Activated naive CD4-positive, alpha-beta T cell treated with anti-CD3 and anti-CD28 coated beads for 36 hours (primary cell): ENCODE results near the gene NUDT17. TPM values are rescaled to one million over a fixed set of nuclear protein-coding genes. Genes with fewer than 3 reads are reported as not detected.
A peak's percentile ranks its signal among the peaks of the same experiment; 100 is the strongest.

Experiments
- CTCF ChIA-PET: fragments of 350-600 bp; sonication (Branson Sonifier 250); formaldehyde crosslinking; loops from one replicate; lab custom pipeline; 2021; ENCODE audit warnings: antibody characterized with exemption; lab: Charles Lee
- DNase-seq: peaks from one replicate; pipeline ENCODE4 v3.0.0-alpha.2; 2020
- H3K27ac Mint-ChIP-seq: one replicate; pipeline ENCODE4 v1.8.0; 2021; ENCODE audit warnings: mild to moderate bottlenecking, mixed read lengths
- H3K27me3 Mint-ChIP-seq: one replicate; pipeline ENCODE4 v1.8.0; 2021; ENCODE audit warnings: low read depth, mixed read lengths
- H3K36me3 Mint-ChIP-seq: one replicate; pipeline ENCODE4 v1.8.0; 2021; ENCODE audit warnings: low read depth, mixed read lengths
- H3K4me1 Mint-ChIP-seq: one replicate; pipeline ENCODE4 v1.8.0; 2021; ENCODE audit warnings: low read depth, mixed read lengths
- H3K4me3 Mint-ChIP-seq: one replicate; pipeline ENCODE4 v1.8.0; 2021; ENCODE audit warnings: mild to moderate bottlenecking, moderate library complexity, mixed read lengths
- H3K9me3 Mint-ChIP-seq: one replicate; pipeline ENCODE4 v1.8.0; 2021; ENCODE audit warnings: mixed read lengths
- intact Hi-C: fragments of 100-400 bp; cut with micrococcal nuclease; formaldehyde crosslinking; loops from one replicate; pipeline ENCODE4 v1.15.1; 2023
- total RNA-seq, 2 experiments: library from RNA; stranded (reverse); gene quantifications; one replicate each; pipeline ENCODE4 v1.2.3, GENCODE V29; 2021

Gene NUDT17
- total RNA-seq, 2 experiments from 2014 or later: 3.2 to 3.4 TPM

DNA sequence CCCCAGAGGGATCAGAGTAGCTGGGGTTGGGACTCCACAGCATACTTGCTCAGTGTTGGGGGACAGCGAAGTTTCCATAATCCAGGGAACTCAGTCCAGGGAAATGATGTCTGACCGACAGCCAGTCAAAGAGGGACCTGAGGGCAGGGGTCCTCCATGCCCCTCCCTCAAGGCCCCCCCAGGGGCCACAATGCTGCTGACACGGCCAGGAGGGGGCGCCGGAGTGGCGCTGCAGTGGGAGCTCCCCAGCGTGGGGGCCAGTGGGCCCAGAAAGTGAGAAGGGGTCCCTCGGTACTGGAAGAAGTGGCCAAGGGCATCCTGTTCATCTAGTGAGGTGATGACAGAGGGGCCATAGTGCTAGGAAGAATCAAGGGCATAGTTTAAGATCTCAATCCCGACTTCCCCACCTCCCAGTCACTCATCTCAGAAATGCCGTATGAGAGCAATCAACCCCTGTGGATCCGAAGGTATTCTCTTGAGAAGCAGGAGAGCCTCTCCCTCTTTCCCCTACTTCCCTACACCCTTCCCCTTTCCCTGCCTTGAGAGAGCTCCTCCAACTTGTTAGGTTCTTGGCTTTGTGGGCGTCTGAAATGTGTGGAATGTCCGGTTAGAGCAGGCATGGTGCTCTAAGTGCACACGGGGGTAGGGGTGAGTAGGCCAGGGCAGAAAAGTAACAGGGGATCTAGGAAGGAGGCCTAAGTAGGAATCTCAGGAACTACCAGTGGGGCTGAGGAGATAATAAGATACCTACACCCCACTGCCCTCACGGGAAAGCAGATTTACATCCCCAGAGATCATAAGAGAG, 4.1 kb downstream of the NUDT17 start:
- Mint-ChIP-seq H3K36me3 (peaks cover 10% of the 10 kb centered on the region), H3K4me3 (no peak overlapping the region), H3K27me3 (no peaks in the 10 kb centered on the region), H3K9me3 (no peaks in the 10 kb centered on the region), H3K27ac (no peak overlapping the region), H3K4me1 (peaks cover 17% of the 10 kb centered on the region)
- no peak for DNase-seq
- intact Hi-C loops: no loop called here
- CTCF ChIA-PET: interaction anchor here (0.7 to 8.7 kb wide), 9 partner anchors 8 to 140 kb away, joined by 3 to 141 read pairs (median 4); partner anchors contain the start of genes ITGA10 and PIAS3

DNA sequence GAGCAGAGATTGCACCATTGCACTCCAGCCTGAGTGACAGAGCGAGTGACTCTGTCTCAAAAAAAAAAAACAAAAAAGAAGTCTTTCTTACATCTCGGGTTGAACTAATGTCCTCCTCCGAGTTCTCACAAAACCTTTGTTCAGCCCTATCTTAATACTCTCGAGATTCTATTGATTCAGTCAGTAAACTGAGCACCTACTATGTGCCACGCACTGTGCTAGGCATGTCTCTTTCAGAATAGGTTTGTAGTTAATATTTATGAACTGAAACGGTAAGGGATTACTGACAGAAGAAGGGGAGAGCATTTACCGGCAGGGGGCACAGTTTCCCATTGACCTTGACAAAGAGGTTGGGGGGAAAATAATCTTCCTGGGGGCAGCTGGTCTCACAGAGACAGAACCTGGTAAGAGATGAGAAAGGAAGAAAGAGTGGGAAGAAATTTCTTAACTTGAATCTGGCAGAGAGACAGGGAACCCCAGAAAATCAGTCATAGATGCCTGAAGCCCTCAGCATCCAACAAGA, 10.1 kb downstream of the NUDT17 start:
- no peak overlapping the region for H3K4me3 Mint-ChIP-seq
- intact Hi-C loops: no loop called here
- DNase-seq: no peak
- H3K27ac Mint-ChIP-seq: no peak overlapping the region
- peaks cover 13% of the 10 kb centered on the region for H3K4me1 Mint-ChIP-seq
- CTCF ChIA-PET: interaction anchor here (0.7 to 1.7 kb wide), 2 partner anchors 10 to 161 kb away, joined by 4 to 6 read pairs; partner anchors contain the start of gene NUDT17
- H3K9me3 Mint-ChIP-seq: peaks cover 2% of the 10 kb centered on the region
- H3K27me3 Mint-ChIP-seq: no peaks in the 10 kb centered on the region
- peaks cover 14% of the 10 kb centered on the region for H3K36me3 Mint-ChIP-seq

DNA sequence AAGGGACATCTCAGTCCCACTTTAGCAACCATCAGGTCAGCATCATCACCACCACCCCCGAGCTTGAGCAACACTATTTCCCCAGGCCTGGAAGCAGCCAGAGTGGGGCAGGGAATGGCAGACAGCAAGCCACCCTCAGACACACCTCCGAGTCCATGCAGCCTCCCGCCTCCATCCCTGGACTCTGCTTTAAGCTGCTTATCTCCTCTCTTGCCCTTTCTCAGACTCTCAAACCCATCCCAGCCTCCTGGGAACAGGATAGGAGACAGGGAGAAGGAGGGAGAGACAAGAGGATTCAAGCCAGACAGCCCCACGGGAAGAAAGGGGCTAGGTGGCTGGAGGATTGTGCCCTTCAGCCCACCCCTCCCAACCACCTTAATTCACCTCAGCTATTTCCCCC, 11.7 kb downstream of the NUDT17 start:
- intact Hi-C loops: no loop called here
- CTCF ChIA-PET: interaction anchor here (0.6 to 9.7 kb wide), 5 partner anchors 10 to 165 kb away, joined by 3 to 116 read pairs (median 4); partner anchors contain the start of genes ANKRD34A, HJV, NUDT17 and POLR3GL
- Mint-ChIP-seq H3K4me1 (peaks cover 9% of the 10 kb centered on the region), H3K9me3 (peaks cover 2% of the 10 kb centered on the region), H3K27ac (no peak overlapping the region), H3K4me3 (no peak overlapping the region), H3K36me3 (peaks cover 9% of the 10 kb centered on the region), H3K27me3 (no peaks in the 10 kb centered on the region)
- DNase-seq: no peak

DNA sequence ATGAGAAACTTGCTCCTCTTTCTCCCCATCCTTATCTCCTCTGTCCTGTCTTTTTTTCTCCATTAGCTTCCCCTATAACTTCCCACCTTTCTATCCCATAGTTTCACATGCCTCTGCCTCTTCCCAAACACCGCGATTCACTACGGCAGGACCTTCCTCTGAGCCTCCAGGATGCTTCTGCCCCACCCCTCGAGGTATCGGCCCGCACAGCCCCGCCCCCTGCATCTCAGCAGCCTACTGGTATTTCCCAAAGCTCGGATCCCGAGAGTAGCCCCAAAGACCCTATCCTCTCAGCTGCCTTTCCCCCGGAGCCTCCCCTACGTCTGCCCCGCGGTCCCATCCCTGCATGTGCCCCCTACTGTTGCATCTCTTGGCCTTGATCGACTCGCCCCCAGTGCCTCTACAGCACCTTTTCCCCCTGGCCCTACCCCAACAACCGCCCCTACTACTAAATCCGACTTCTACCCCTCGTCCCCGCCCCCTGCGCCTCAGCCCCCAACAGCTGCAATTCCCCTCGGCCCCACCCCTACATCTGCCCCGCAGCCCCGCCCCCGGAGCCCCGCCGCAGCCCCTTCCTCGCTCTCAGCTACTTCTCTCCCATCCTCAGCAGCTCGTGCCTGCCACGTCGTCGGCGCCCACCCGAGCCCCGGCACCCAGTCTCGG, 12.9 kb downstream of the NUDT17 start:
- Mint-ChIP-seq H3K36me3 (peaks cover 7% of the 10 kb centered on the region), H3K4me1 (peaks cover 9% of the 10 kb centered on the region), H3K27me3 (no peaks in the 10 kb centered on the region), H3K9me3 (peaks cover 2% of the 10 kb centered on the region), H3K27ac (peak overlapping the region; percentile 75), H3K4me3 (peak overlapping the region; percentile 87)
- CTCF ChIA-PET: interaction anchor here (0.5 to 9.7 kb wide), 13 partner anchors 8 to 164 kb away, joined by 3 to 116 read pairs (median 4); partner anchors contain the start of genes ANKRD34A, HJV, LIX1L and NUDT17
- peak; percentile 66 for DNase-seq
- intact Hi-C loops: loop anchor here (1.0 to 2.0 kb wide), 2 partner anchors 26 to 100 kb away; partner anchors contain the start of genes ANKRD35 and LIX1L

DNA sequence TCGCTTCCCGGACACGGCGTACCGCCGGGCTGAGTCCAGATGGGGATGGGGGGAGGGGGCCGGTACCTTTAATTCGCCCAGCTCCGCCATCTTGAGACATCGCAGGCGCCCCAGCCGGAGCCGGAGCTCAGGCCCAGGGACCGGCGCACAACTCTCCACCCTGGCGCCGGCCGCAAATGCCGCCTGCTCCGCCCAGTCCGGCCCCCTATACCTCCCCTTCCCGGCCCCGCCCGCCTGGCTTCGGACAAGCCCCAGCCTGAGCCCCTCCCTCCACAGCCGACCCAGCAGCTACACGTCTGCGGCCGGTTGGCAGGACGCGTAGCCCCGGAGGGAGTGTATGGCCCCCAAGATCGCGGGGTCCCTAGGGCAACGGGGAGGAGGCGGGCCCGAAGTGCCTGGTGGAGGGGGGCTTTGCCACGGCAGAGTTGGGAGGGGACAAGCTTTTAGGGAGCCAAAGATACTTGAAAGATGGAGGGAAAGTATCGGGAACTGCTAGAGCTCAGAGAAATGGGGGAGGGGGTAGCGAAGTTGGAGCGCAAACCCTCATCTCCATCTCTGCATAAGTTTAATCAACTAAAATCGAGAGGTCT, 13.6 kb downstream of the NUDT17 start, which contains the start of gene PIAS3:
Gene PIAS3 (minus strand): TSS at position 181 of the 590 bp plus-strand sequence. CDS start 91 bp downstream, at position 90.
- peaks cover 2% of the 10 kb centered on the region for H3K9me3 Mint-ChIP-seq
- peak within 1 kb of the TSS; percentile 83 for H3K27ac Mint-ChIP-seq
- H3K27me3 Mint-ChIP-seq: no peaks in the 10 kb centered on the region
- peaks cover 9% of the 10 kb centered on the region for H3K4me1 Mint-ChIP-seq
- CTCF ChIA-PET: interaction anchor here (0.7 to 9.7 kb wide), 16 partner anchors 12 to 177 kb away, joined by 3 to 116 read pairs (median 4); partner anchors contain the start of genes ANKRD34A, HJV, LIX1L and NUDT17
- intact Hi-C loops: loop anchor here (1.0 to 2.0 kb wide), 6 partner anchors 8 to 99 kb away; partner anchors contain the start of genes ANKRD35, LIX1L and PEX11B
- peaks cover 6% of the 10 kb centered on the region for H3K36me3 Mint-ChIP-seq
- peak within 1 kb of the TSS; percentile 87 for H3K4me3 Mint-ChIP-seq
- DNase-seq: peak; percentile 84

DNA sequence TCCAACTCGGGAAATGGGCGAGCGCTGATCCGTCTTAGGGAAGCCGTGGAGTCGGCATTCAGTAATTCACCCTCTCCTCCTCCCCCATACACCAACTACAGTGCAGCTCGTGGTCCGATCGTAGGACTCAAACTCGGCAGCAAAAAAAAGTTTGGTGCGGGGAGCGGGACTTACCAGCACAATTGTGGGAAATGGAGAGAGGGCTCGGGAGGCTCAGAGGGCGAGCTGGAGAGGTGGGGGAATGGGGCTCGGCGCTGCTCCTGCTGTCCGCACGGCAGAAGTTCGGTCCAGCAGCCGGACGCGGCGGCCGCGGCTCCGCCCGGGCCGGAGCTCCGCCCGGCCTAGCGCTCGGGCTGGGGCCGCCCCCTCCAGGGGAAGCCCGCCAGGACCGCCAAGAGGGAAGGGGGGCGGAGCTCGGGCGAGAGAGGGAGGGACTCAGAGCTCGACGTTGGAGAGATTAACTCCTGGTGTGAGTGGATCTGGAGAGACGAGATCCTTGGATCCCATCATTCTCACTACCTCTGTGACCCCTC, 14.1 kb downstream of the NUDT17 start:
- peak overlapping the region; percentile 83 for H3K27ac Mint-ChIP-seq
- peaks cover 2% of the 10 kb centered on the region for H3K9me3 Mint-ChIP-seq
- peak; percentile 83 for DNase-seq
- peaks cover 3% of the 10 kb centered on the region for H3K36me3 Mint-ChIP-seq
- no peaks in the 10 kb centered on the region for H3K27me3 Mint-ChIP-seq
- CTCF ChIA-PET: interaction anchor here (0.7 to 9.7 kb wide), 14 partner anchors 10 to 176 kb away, joined by 3 to 116 read pairs (median 4); partner anchors contain the start of genes LIX1L and NUDT17
- intact Hi-C loops: loop anchor here (1.0 to 2.0 kb wide), 5 partner anchors 8 to 59 kb away; partner anchors contain the start of genes ANKRD35 and PEX11B
- peaks cover 9% of the 10 kb centered on the region for H3K4me1 Mint-ChIP-seq
- peak overlapping the region; percentile 87 for H3K4me3 Mint-ChIP-seq

DNA sequence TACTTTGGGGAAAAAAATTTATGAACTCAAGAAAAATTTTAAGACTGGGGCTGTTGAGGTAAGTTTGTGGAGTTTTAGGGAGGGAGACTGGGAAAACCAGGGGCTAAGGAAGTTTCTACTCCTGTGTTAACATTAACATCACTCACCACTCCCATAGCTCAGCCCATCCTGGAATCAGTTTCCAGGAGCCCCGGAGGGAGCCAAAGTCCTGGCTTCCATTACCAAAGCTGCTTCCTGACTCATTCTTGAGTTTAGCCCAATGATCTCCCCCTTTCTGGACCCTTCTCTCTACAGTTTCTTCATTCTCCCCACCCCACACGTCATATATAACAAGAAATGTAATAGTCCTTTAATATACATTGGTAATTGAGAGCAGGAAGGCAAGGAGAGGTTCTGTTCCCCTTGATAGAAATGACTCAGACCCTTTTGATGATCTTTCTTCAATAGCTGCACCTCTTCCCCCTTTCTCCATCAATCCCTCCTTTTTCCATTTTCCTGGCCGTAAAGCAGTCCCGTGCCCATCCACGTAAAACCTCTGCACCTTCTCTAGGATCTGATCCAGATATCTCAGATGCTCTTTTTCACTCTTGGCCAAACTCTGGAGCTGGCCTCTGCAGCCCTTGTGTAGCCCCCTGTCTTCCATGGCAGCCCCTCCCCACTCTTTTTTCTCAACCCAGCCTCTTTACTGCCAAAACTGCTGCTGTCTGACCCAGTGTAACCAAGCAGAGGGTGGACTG, 18.0 kb downstream of the NUDT17 start:
- Mint-ChIP-seq H3K9me3 (no peaks in the 10 kb centered on the region), H3K4me1 (no peaks in the 10 kb centered on the region), H3K27ac (no peak overlapping the region), H3K4me3 (no peak overlapping the region), H3K36me3 (no peaks in the 10 kb centered on the region), H3K27me3 (no peaks in the 10 kb centered on the region)
- DNase-seq: no peak
- intact Hi-C loops: loop anchor here (1.0 kb wide), 1 partner anchor 9 kb away; no protein-coding TSS in a partner anchor
- CTCF ChIA-PET: interaction anchor here (9.7 kb wide), 1 partner anchor 16 kb away, joined by 116 read pairs; the partner anchor contains the start of gene NUDT17

DNA sequence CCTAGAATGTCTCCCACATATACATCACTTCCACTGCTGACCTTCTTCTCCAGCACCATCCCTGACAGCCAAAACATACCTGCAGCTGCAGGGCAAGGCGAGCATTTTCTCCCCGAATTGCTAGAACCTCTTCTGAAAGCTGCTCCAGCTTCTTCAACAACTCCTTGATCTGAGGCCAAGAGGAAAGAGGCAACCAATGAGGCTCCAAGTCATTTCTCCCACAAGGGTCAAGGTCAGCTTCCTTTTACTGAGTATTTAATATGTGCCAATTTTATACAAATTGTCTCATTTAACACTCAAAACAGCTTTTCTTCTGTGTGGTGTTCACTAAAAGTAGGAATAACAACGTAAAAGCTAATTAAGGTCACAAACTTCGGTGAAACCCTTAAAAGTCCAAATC, 22.8 kb downstream of the NUDT17 start:
- H3K27ac Mint-ChIP-seq: no peak overlapping the region
- intact Hi-C loops: no loop called here
- peaks cover 4% of the 10 kb centered on the region for H3K27me3 Mint-ChIP-seq
- no peak overlapping the region for H3K4me3 Mint-ChIP-seq
- no peak for DNase-seq
- no peaks in the 10 kb centered on the region for H3K36me3 Mint-ChIP-seq
- peaks cover 14% of the 10 kb centered on the region for H3K4me1 Mint-ChIP-seq
- CTCF ChIA-PET: interaction anchor here (0.6 to 1.3 kb wide), 4 partner anchors 24 to 159 kb away, joined by 3 to 4 read pairs (median 4); partner anchors contain the start of gene RBM8A
- H3K9me3 Mint-ChIP-seq: no peaks in the 10 kb centered on the region

DNA sequence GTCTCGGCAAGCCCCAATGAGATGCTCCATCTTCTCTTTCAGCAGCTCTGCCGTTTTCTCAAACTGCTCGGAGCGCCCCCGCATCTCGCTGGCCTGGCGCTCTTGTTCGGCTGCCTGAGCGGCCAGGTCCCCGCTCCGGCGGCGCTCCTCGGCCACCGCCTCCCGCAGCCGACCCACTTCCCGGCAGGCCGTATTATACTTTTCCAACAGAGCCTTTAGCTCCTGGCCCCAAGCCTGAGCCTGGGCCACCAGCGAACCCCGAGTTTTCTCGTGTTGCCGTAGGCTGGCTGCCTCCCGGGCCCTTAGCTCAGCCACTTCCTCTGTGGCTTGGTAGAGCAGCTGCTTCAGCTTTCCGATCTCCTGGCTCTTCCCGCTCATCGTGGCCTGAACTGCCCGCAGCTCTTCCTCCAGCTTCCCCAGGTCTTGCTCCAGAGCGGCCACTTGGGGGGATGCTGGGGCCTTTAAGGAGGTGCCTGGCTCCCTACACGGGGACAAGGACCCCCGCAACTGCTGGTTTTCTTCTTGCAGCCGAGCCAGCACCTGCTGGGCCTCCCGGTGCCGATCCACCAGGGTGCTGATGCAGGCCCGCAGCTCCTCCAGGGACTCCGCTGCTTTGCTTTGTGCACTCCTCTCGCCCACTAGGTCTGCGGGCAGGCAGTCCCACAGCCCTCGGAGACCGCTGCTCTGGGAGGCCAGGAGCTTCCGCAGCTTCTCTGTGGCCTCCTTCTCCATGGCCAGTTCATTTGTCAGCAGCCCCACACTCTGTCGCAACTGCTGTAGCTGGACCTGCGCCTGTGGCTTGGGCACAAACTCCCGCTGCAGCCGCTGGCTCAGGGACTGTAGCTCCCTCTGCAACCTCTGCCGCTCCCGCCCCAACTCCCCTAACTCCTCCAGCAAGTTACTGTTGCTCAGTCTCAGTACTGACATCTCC, 26.8 kb downstream of the NUDT17 start:
- H3K9me3 Mint-ChIP-seq: no peaks in the 10 kb centered on the region
- H3K27ac Mint-ChIP-seq: no peak overlapping the region
- H3K27me3 Mint-ChIP-seq: peaks cover 4% of the 10 kb centered on the region
- H3K4me1 Mint-ChIP-seq: peaks cover 14% of the 10 kb centered on the region
- H3K4me3 Mint-ChIP-seq: peak overlapping the region; percentile 63
- CTCF ChIA-PET: interaction anchor here (0.5 to 3.4 kb wide), 12 partner anchors 8 to 135 kb away, joined by 3 to 37 read pairs (median 3); partner anchors contain the start of genes ANKRD35, ITGA10 and NUDT17
- no peaks in the 10 kb centered on the region for H3K36me3 Mint-ChIP-seq
- intact Hi-C loops: loop anchor here (1.0 kb wide), 2 partner anchors 9 to 13 kb away; partner anchors contain the start of gene PIAS3
- DNase-seq: peak; percentile 47

DNA sequence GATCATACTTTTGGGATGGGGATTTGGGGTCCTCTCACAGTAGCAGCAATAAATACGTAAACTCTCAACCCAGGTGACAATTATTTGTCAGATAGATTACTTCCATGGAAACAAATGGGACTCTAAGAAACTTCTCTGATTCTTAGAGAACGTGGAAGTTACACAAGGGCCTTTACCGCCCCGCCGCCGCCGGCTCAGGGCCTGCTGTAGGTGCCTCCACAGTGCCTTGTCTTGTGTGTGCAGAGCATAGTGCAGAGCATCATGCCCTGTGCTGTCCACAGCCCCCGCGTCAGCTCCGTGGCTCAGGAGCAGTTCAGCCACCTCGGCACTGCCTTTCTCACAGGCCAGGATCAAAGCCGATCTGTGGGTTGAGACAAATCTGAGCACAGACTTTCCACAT, 29.2 kb downstream of the NUDT17 start:
- no peaks in the 10 kb centered on the region for H3K36me3 Mint-ChIP-seq
- H3K9me3 Mint-ChIP-seq: no peaks in the 10 kb centered on the region
- no peak overlapping the region for H3K27ac Mint-ChIP-seq
- CTCF ChIA-PET: interaction anchor here (0.8 kb wide), 1 partner anchor 137 kb away, joined by 3 read pairs; no protein-coding TSS in a partner anchor
- intact Hi-C loops: no loop called here
- H3K4me3 Mint-ChIP-seq: no peak overlapping the region
- H3K4me1 Mint-ChIP-seq: peaks cover 14% of the 10 kb centered on the region
- no peak for DNase-seq
- H3K27me3 Mint-ChIP-seq: peaks cover 4% of the 10 kb centered on the region
